IPS DF 6.9 (cell line): ENCODE data around the gene ABTB2.

Source experiments
- DNase-seq: peaks from one replicate; pipeline ENCODE4 v3.0.0-alpha.2; 2013; ENCODE audit warnings: low read depth, low spot score
- H3K27ac ChIP-seq: one replicate; pipeline ENCODE4 v1.5.1; 2013; ENCODE audit warnings: low read length, control low read depth
- H3K27me3 ChIP-seq: 2 replicates; pipeline ENCODE4 v1.6.1; 2013; ENCODE audit warnings: mild to moderate bottlenecking, low read length; ENCODE audit not compliant: control insufficient read depth, insufficient read depth
- H3K36me3 ChIP-seq: 2 replicates; pipeline ENCODE4 v1.6.1; 2013; ENCODE audit warnings: low read length; ENCODE audit not compliant: control insufficient read depth, insufficient read depth
- H3K4me1 ChIP-seq: 2 replicates; pipeline ENCODE4 v1.6.1; 2013; ENCODE audit warnings: low read length; ENCODE audit not compliant: control insufficient read depth, insufficient read depth
- H3K4me3 ChIP-seq: 2 replicates; pipeline ENCODE4 v1.5.1; 2013; ENCODE audit warnings: mild to moderate bottlenecking, low read length
- H3K9me3 ChIP-seq: 2 replicates; pipeline ENCODE4 v1.6.1; 2013; ENCODE audit warnings: low read length, inconsistent platforms; ENCODE audit not compliant: control insufficient read depth, insufficient read depth
- WGBS: extraction: QIAGEN DNeasy Blood & Tissue Kit; methylation state at CpG from one replicate; pipeline ENCODE4 v1.1.7; 2013; ENCODE audit warnings: mixed read lengths, missing lambda C conversion rate; ENCODE audit not compliant: insufficient read length, insufficient coverage; 5-methylcytosine and 5-hydroxymethylcytosine counted together

Gene ABTB2

GRCh38 chr11:34296412-34296811 lies 61.4 kb downstream of the ABTB2 start:
- no CpG with 5 or more reads among the region's 1 CpG for WGBS
- H3K36me3 ChIP-seq, result no peaks in the 10 kb centered on the region

GRCh38 chr11:34292546-34292945 lies 65.3 kb downstream of the ABTB2 start:
- H3K36me3 ChIP-seq, result no peaks in the 10 kb centered on the region
- no CpG with 5 or more reads among the region's 2 CpGs for WGBS
- no peaks in the 10 kb centered on the region for H3K4me1 ChIP-seq
- no peaks in the 10 kb centered on the region for H3K9me3 ChIP-seq
- no peak overlapping the region for H3K27ac ChIP-seq
- no peaks in the 10 kb centered on the region for H3K27me3 ChIP-seq
- DNase-seq, result no peak
- H3K4me3 ChIP-seq, result no peak overlapping the region

More at GRCh38 chr11:34296412-34296811, 61.4 kb downstream of the ABTB2 start:
- no peak overlapping the region for H3K4me3 ChIP-seq
- H3K9me3 ChIP-seq, result no peaks in the 10 kb centered on the region
- no peaks in the 10 kb centered on the region for H3K27me3 ChIP-seq
- H3K27ac ChIP-seq, result no peak overlapping the region
- peaks cover 2% of the 10 kb centered on the region for H3K4me1 ChIP-seq
- no peak for DNase-seq

GRCh38 chr11:34292111-34292510 lies 65.7 kb downstream of the ABTB2 start:
- H3K36me3 ChIP-seq, result no peaks in the 10 kb centered on the region
- H3K4me1 ChIP-seq, result no peaks in the 10 kb centered on the region
- DNase-seq, result no peak
- H3K27me3 ChIP-seq, result no peaks in the 10 kb centered on the region
- H3K4me3 ChIP-seq, result no peak overlapping the region
- WGBS, result no CpG with 5 or more reads among the region's 3 CpGs
- no peak overlapping the region for H3K27ac ChIP-seq
- no peaks in the 10 kb centered on the region for H3K9me3 ChIP-seq

GRCh38 chr11:34290926-34291325 lies 66.9 kb downstream of the ABTB2 start:
- no peak for DNase-seq
- H3K4me1 ChIP-seq, result no peaks in the 10 kb centered on the region
- no peaks in the 10 kb centered on the region for H3K27me3 ChIP-seq
- WGBS, result no CpG with 5 or more reads among the region's 1 CpG
- no peak overlapping the region for H3K4me3 ChIP-seq
- no peaks in the 10 kb centered on the region for H3K9me3 ChIP-seq
- H3K36me3 ChIP-seq, result no peaks in the 10 kb centered on the region
- H3K27ac ChIP-seq, result no peak overlapping the region

GRCh38 chr11:34288492-34288891 lies 69.3 kb downstream of the ABTB2 start:
- H3K9me3 ChIP-seq, result no peaks in the 10 kb centered on the region
- no peaks in the 10 kb centered on the region for H3K4me1 ChIP-seq
- H3K27ac ChIP-seq, result no peak overlapping the region
- no peaks in the 10 kb centered on the region for H3K27me3 ChIP-seq
- no peak overlapping the region for H3K4me3 ChIP-seq
- H3K36me3 ChIP-seq, result no peaks in the 10 kb centered on the region
- DNase-seq, result no peak
- no CpG with 5 or more reads among the region's 7 CpGs for WGBS

- DNase-seq, result no peak
Observed at GRCh38 chr11:34284811-34285481, 72.9 kb downstream of the ABTB2 start.

GRCh38 chr11:34284156-34284555 lies 73.7 kb downstream of the ABTB2 start:
- Histone ChIP-seq H3K27ac (no peak overlapping the region), H3K27me3 (no peaks in the 10 kb centered on the region), H3K4me1 (no peaks in the 10 kb centered on the region), H3K9me3 (no peaks in the 10 kb centered on the region), H3K36me3 (no peaks in the 10 kb centered on the region), H3K4me3 (no peak overlapping the region)
- WGBS, result no CpG with 5 or more reads among the region's 3 CpGs
- DNase-seq, result no peak

More at GRCh38 chr11:34284811-34285481, 72.9 kb downstream of the ABTB2 start:
- Histone ChIP-seq H3K36me3 (no peaks in the 10 kb centered on the region), H3K4me3 (no peak overlapping the region), H3K27me3 (no peaks in the 10 kb centered on the region), H3K4me1 (no peaks in the 10 kb centered on the region), H3K27ac (no peak overlapping the region), H3K9me3 (no peaks in the 10 kb centered on the region)
- no CpG with 5 or more reads among the region's 17 CpGs for WGBS

GRCh38 chr11:34280945-34281872 lies 76.6 kb downstream of the ABTB2 start:
- Histone ChIP-seq H3K27me3 (no peaks in the 10 kb centered on the region), H3K27ac (no peak overlapping the region), H3K4me3 (no peak overlapping the region), H3K4me1 (no peaks in the 10 kb centered on the region), H3K9me3 (no peaks in the 10 kb centered on the region), H3K36me3 (no peaks in the 10 kb centered on the region)
- no CpG with 5 or more reads among the region's 8 CpGs for WGBS
- no peak for DNase-seq

GRCh38 chr11:34278693-34279297 lies 79.0 kb downstream of the ABTB2 start:
- Histone ChIP-seq H3K4me1 (no peaks in the 10 kb centered on the region), H3K9me3 (no peaks in the 10 kb centered on the region), H3K36me3 (no peaks in the 10 kb centered on the region), H3K27me3 (no peaks in the 10 kb centered on the region), H3K4me3 (no peak overlapping the region), H3K27ac (no peak overlapping the region)
- WGBS, result no CpG with 5 or more reads among the region's 4 CpGs
- no peak for DNase-seq

- DNase-seq, result no peak
- Histone ChIP-seq H3K9me3 (no peaks in the 10 kb centered on the region), H3K27me3 (no peaks in the 10 kb centered on the region), H3K4me1 (no peaks in the 10 kb centered on the region), H3K36me3 (no peaks in the 10 kb centered on the region), H3K4me3 (no peak overlapping the region), H3K27ac (no peak overlapping the region)
Observed at GRCh38 chr11:34278175-34278574, 79.6 kb downstream of the ABTB2 start.
